ENCODE measurements around the gene STX5. TPM values are rescaled to one million over a fixed set of nuclear protein-coding genes. Genes with fewer than 3 reads are reported as not detected.
"Not testable (repeated sequence)": the region's sequence is repeated elsewhere in the genome, so short reads cannot be mapped to it uniquely, and the experiment has no call there.

Gene STX5
- total and polyA plus RNA-seq, 4 donors = 31.1 to 48.5 (median 43.4) TPM

GRCh38 chr11:62771144-62772021 is 60.5 kb downstream of the STX5 start, which contains the start of gene TAF6L:
Gene TAF6L, plus strand, starts transcription at chr11:62771396. Its CDS starts 4,388 bp downstream, at chr11:62775784.
- no peaks in the 10 kb centered on the region for H3K27me3 ChIP-seq (ENCODE audit: control insufficient read depth, insufficient read depth, low read length)
- DNase-seq (ENCODE audit: low read depth in 4 of 6, low spot score in 6 of 6) = peak; percentile 89 to 99 (median 98)
- H3K4me3 ChIP-seq (ENCODE audit: low read depth, low read length) = peak within 1 kb of the TSS; percentile 85
- 0% methylated on average over 37 of the region's 60 CpGs for WGBS (ENCODE audit: insufficient coverage)
- H3K9me3 ChIP-seq (ENCODE audit: control insufficient read depth, insufficient read depth, low read length) = no peaks in the 10 kb centered on the region
- peaks cover 27% of the 10 kb centered on the region for H3K4me1 ChIP-seq (ENCODE audit: control insufficient read depth, insufficient read depth, low read length)
- peak within 1 kb of the TSS; percentile 96 for H3K27ac ChIP-seq (ENCODE audit: low read depth, low read length)
- peaks cover 35% of the 10 kb centered on the region for H3K36me3 ChIP-seq (ENCODE audit: control insufficient read depth, insufficient read depth, low read length)

GRCh38 chr11:62770778-62771143 is 61.1 kb downstream of the STX5 start:
- Histone ChIP-seq H3K9me3 (ENCODE audit: control insufficient read depth, insufficient read depth, low read length) (no peaks in the 10 kb centered on the region), H3K27me3 (ENCODE audit: control insufficient read depth, insufficient read depth, low read length) (no peaks in the 10 kb centered on the region), H3K36me3 (ENCODE audit: control insufficient read depth, insufficient read depth, low read length) (peaks cover 35% of the 10 kb centered on the region), H3K4me3 (ENCODE audit: low read depth, low read length) (peak overlapping the region; percentile 85), H3K4me1 (ENCODE audit: control insufficient read depth, insufficient read depth, low read length) (peaks cover 27% of the 10 kb centered on the region), H3K27ac (ENCODE audit: low read depth, low read length) (peak overlapping the region; percentile 96)
- no peak for DNase-seq (ENCODE audit: low read depth in 4 of 6, low spot score in 6 of 6)
- 3% methylated on average over 11 of the region's 18 CpGs for whole genome bisulfite sequencing (ENCODE audit: insufficient coverage)

GRCh38 chr11:62760867-62761227 is 71.0 kb downstream of the STX5 start:
- no CpG with 5 or more reads among the region's 9 CpGs for WGBS (ENCODE audit: insufficient coverage)

GRCh38 chr11:62757846-62758788 is 73.7 kb downstream of the STX5 start:
- H3K27ac ChIP-seq (ENCODE audit: low read depth, low read length) = no peak overlapping the region
- no peaks in the 10 kb centered on the region for H3K9me3 ChIP-seq (ENCODE audit: control insufficient read depth, insufficient read depth, low read length)
- peaks cover 28% of the 10 kb centered on the region for H3K4me1 ChIP-seq (ENCODE audit: control insufficient read depth, insufficient read depth, low read length)
- WGBS (ENCODE audit: insufficient coverage) = 33% methylated on average over 4 of the region's 9 CpGs
- no peaks in the 10 kb centered on the region for H3K27me3 ChIP-seq (ENCODE audit: control insufficient read depth, insufficient read depth, low read length)
- H3K36me3 ChIP-seq (ENCODE audit: control insufficient read depth, insufficient read depth, low read length) = peaks cover 6% of the 10 kb centered on the region
- H3K4me3 ChIP-seq (ENCODE audit: low read depth, low read length) = no peak overlapping the region
- no peak for DNase-seq (ENCODE audit: low read depth in 4 of 6, low spot score in 6 of 6)

More at GRCh38 chr11:62760867-62761227, 71.0 kb downstream of the STX5 start:
- H3K9me3 ChIP-seq (ENCODE audit: control insufficient read depth, insufficient read depth, low read length); H3K27ac ChIP-seq (ENCODE audit: low read depth, low read length); H3K27me3 ChIP-seq (ENCODE audit: control insufficient read depth, insufficient read depth, low read length); DNase-seq (ENCODE audit: low read depth in 4 of 6, low spot score in 6 of 6): not testable (repeated sequence)
- H3K4me1 ChIP-seq (ENCODE audit: control insufficient read depth, insufficient read depth, low read length) = peaks cover 11% of the 10 kb centered on the region
- peaks cover 24% of the 10 kb centered on the region for H3K36me3 ChIP-seq (ENCODE audit: control insufficient read depth, insufficient read depth, low read length)
- peak overlapping the region; percentile 93 for H3K4me3 ChIP-seq (ENCODE audit: low read depth, low read length)

Small RNAs within 50 kb of the gene (small RNA-seq; reads per million reads assigned to genes)
- gene MIR6514 (ENCODE audit: low replicate concordance) = 0.67 reads per million, percentile 67 among the genes with 10 or more reads in this experiment
- not detected for gene RF00099 (ENCODE audit: low replicate concordance)
- gene RNU6-118P (ENCODE audit: low replicate concordance) = not detected
- not detected for gene SNORD22 (ENCODE audit: low replicate concordance)
- gene SNORD26 (ENCODE audit: low replicate concordance) = not detected
- gene SNORD27 (ENCODE audit: low replicate concordance) = not detected
- not detected for gene SNORD28 (ENCODE audit: low replicate concordance)
- 349 reads per million, percentile 99 among the genes with 10 or more reads in this experiment for gene SNORD30 (ENCODE audit: low replicate concordance)

Other genes with a start within 250 kb of the STX5 start
- gene TUT1, start 240.5 kb downstream of the STX5 start, total RNA-seq = 1 to 10 TPM; 4.3 to 9.0 TPM
- 10 to 100 TPM; 18.4 to 22.1 TPM for gene TUT1, start 240.5 kb downstream of the STX5 start, polyA plus RNA-seq (ENCODE audit: insufficient read length in 2 of 2)
- gene MTA2, start 230.2 kb downstream of the STX5 start, total RNA-seq = 10 to 100 TPM; 72.9 to 88.0 TPM
- 10 to 100 TPM; 82.1 to 91.6 TPM for gene MTA2, start 230.2 kb downstream of the STX5 start, polyA plus RNA-seq (ENCODE audit: insufficient read length in 2 of 2)
- 10 to 100 TPM; 10.5 to 30.2 TPM for gene EML3, start 219.3 kb downstream of the STX5 start, total RNA-seq
- 10 to 100 TPM; 30.3 to 46.3 TPM for gene EML3, start 219.3 kb downstream of the STX5 start, polyA plus RNA-seq (ENCODE audit: insufficient read length in 2 of 2)
- gene ROM1, start 218.8 kb downstream of the STX5 start, total RNA-seq = 10 to 100 TPM in 1 of 2 donors, 1 to 10 TPM in 1; 4.8 to 11.9 TPM
- gene ROM1, start 218.8 kb downstream of the STX5 start, polyA plus RNA-seq (ENCODE audit: insufficient read length in 2 of 2) = 10 to 100 TPM in 1 of 2 donors, 1 to 10 TPM in 1; 8.7 to 11.1 TPM
- 10 to 100 TPM; 26.6 to 40.5 TPM for gene B3GAT3, start 210.1 kb downstream of the STX5 start, total RNA-seq
- 10 to 100 TPM; 54.2 to 70.5 TPM for gene B3GAT3, start 210.1 kb downstream of the STX5 start, polyA plus RNA-seq (ENCODE audit: insufficient read length in 2 of 2)
- 100 to 1,000 TPM; 119 to 161 TPM for gene GANAB, start 185.4 kb downstream of the STX5 start, total RNA-seq
- gene GANAB, start 185.4 kb downstream of the STX5 start, polyA plus RNA-seq (ENCODE audit: insufficient read length in 2 of 2) = 100 to 1,000 TPM; 169 to 195 TPM
- gene INTS5, start 178.7 kb downstream of the STX5 start, total RNA-seq = 10 to 100 TPM; 12.0 to 14.3 TPM
- gene INTS5, start 178.7 kb downstream of the STX5 start, polyA plus RNA-seq (ENCODE audit: insufficient read length in 2 of 2) = 10 to 100 TPM; 15.5 to 17.9 TPM
- 10 to 100 TPM; 21.4 to 66.0 TPM for gene C11orf98, start 166.8 kb downstream of the STX5 start, total RNA-seq
- 10 to 100 TPM; 61.9 to 63.5 TPM for gene C11orf98, start 166.8 kb downstream of the STX5 start, polyA plus RNA-seq (ENCODE audit: insufficient read length in 2 of 2)
- gene CSKMT, start 166.7 kb downstream of the STX5 start, total RNA-seq = 10 to 100 TPM in 1 of 2 donors, 1 to 10 TPM in 1; 6.0 to 13.7 TPM
- gene CSKMT, start 166.7 kb downstream of the STX5 start, polyA plus RNA-seq (ENCODE audit: insufficient read length in 2 of 2) = 1 to 10 TPM; 8.1 to 9.6 TPM
- 10 to 100 TPM in 1 of 2 donors, 1 to 10 TPM in 1; 5.4 to 15.2 TPM for gene UQCC3, start 160.4 kb downstream of the STX5 start, total RNA-seq
- 10 to 100 TPM; 13.7 to 14.3 TPM for gene UQCC3, start 160.4 kb downstream of the STX5 start, polyA plus RNA-seq (ENCODE audit: insufficient read length in 2 of 2)
- 1 to 10 TPM; 2.9 to 6.1 TPM for gene LBHD1, start 159.8 kb downstream of the STX5 start, total RNA-seq
- gene LBHD1, start 159.8 kb downstream of the STX5 start, polyA plus RNA-seq (ENCODE audit: insufficient read length in 2 of 2) = 10 to 100 TPM in 1 of 2 donors, 1 to 10 TPM in 1; 7.5 to 10.2 TPM
- gene UBXN1, start 153.0 kb downstream of the STX5 start, total RNA-seq = 10 to 100 TPM; 32.0 to 89.6 TPM
- 100 to 1,000 TPM; 141 to 148 TPM for gene UBXN1, start 153.0 kb downstream of the STX5 start, polyA plus RNA-seq (ENCODE audit: insufficient read length in 2 of 2)
- gene LRRN4CL, start 142.5 kb downstream of the STX5 start, total RNA-seq = 10 to 100 TPM in 1 of 2 donors, 1 to 10 TPM in 1; 3.2 to 15.0 TPM
- 1 to 10 TPM in 1 of 2 donors, under 1 TPM in 1; 0.40 to 3.2 TPM for gene LRRN4CL, start 142.5 kb downstream of the STX5 start, polyA plus RNA-seq (ENCODE audit: insufficient read length in 2 of 2)
- 100 to 1,000 TPM; 147 to 179 TPM for gene BSCL2, start 124.6 kb downstream of the STX5 start, total RNA-seq
- 100 to 1,000 TPM; 224 to 261 TPM for gene BSCL2, start 124.6 kb downstream of the STX5 start, polyA plus RNA-seq (ENCODE audit: insufficient read length in 2 of 2)
- 10 to 100 TPM; 25.6 to 54.8 TPM for gene GNG3, start 124.4 kb downstream of the STX5 start, total RNA-seq
- gene GNG3, start 124.4 kb downstream of the STX5 start, polyA plus RNA-seq (ENCODE audit: insufficient read length in 2 of 2) = 100 to 1,000 TPM; 288 to 295 TPM
- gene HNRNPUL2, start 104.6 kb downstream of the STX5 start, total RNA-seq = 10 to 100 TPM; 15.3 to 32.6 TPM
- 10 to 100 TPM; 62.8 to 69.3 TPM for gene HNRNPUL2, start 104.6 kb downstream of the STX5 start, polyA plus RNA-seq (ENCODE audit: insufficient read length in 2 of 2)
- 10 to 100 TPM; 30.7 to 40.9 TPM for gene TTC9C, start 103.6 kb downstream of the STX5 start, total RNA-seq
- gene TTC9C, start 103.6 kb downstream of the STX5 start, polyA plus RNA-seq (ENCODE audit: insufficient read length in 2 of 2) = 10 to 100 TPM; 34.8 to 47.5 TPM
- gene ZBTB3, start 77.9 kb downstream of the STX5 start, total RNA-seq = 10 to 100 TPM; 11.7 to 15.3 TPM
- 10 to 100 TPM in 1 of 2 donors, 1 to 10 TPM in 1; 6.8 to 11.6 TPM for gene ZBTB3, start 77.9 kb downstream of the STX5 start, polyA plus RNA-seq (ENCODE audit: insufficient read length in 2 of 2)
- 100 to 1,000 TPM in 1 of 2 donors, 10 to 100 TPM in 1; 80.1 to 178 TPM for gene POLR2G, start 70.5 kb downstream of the STX5 start, total RNA-seq
- gene POLR2G, start 70.5 kb downstream of the STX5 start, polyA plus RNA-seq (ENCODE audit: insufficient read length in 2 of 2) = 100 to 1,000 TPM; 145 to 152 TPM
- 10 to 100 TPM; 14.4 to 29.5 TPM for gene TAF6L, start 60.7 kb downstream of the STX5 start, total RNA-seq
- gene TAF6L, start 60.7 kb downstream of the STX5 start, polyA plus RNA-seq (ENCODE audit: insufficient read length in 2 of 2) = 10 to 100 TPM; 27.1 to 37.6 TPM
- 10 to 100 TPM; 22.7 to 57.9 TPM for gene TMEM179B, start 44.6 kb downstream of the STX5 start, total RNA-seq
- 10 to 100 TPM; 44.0 to 57.2 TPM for gene TMEM179B, start 44.6 kb downstream of the STX5 start, polyA plus RNA-seq (ENCODE audit: insufficient read length in 2 of 2)
- gene TMEM223, start 40.0 kb downstream of the STX5 start, total RNA-seq = 10 to 100 TPM; 12.3 to 24.0 TPM
- 10 to 100 TPM; 23.2 to 25.5 TPM for gene TMEM223, start 40.0 kb downstream of the STX5 start, polyA plus RNA-seq (ENCODE audit: insufficient read length in 2 of 2)
- 10 to 100 TPM; 32.2 to 46.2 TPM for gene NXF1, start 26.6 kb downstream of the STX5 start, total RNA-seq
- gene NXF1, start 26.6 kb downstream of the STX5 start, polyA plus RNA-seq (ENCODE audit: insufficient read length in 2 of 2) = 100 to 1,000 TPM in 1 of 2 donors, 10 to 100 TPM in 1; 89.7 to 106 TPM
- gene TEX54, start 790 bp upstream of the STX5 start, total RNA-seq = not detected
- gene TEX54, start 790 bp upstream of the STX5 start, polyA plus RNA-seq (ENCODE audit: insufficient read length in 2 of 2) = under 1 TPM in 1 of 2 donors, not detected in 1; 0.57 TPM
- 10 to 100 TPM; 25.5 to 42.6 TPM for gene WDR74, start 7.5 kb upstream of the STX5 start, total RNA-seq
- 10 to 100 TPM; 34.4 to 45.5 TPM for gene WDR74, start 7.5 kb upstream of the STX5 start, polyA plus RNA-seq (ENCODE audit: insufficient read length in 2 of 2)
- 100 to 1,000 TPM; 170 to 372 TPM for gene SLC3A2, start 48.8 kb upstream of the STX5 start, total RNA-seq
- gene SLC3A2, start 48.8 kb upstream of the STX5 start, polyA plus RNA-seq (ENCODE audit: insufficient read length in 2 of 2) = 100 to 1,000 TPM; 180 to 243 TPM
- 1 to 10 TPM in 1 of 2 donors, under 1 TPM in 1; 0.89 to 4.4 TPM for gene CHRM1, start 89.3 kb upstream of the STX5 start, total RNA-seq
- 1 to 10 TPM; 1.2 to 3.1 TPM for gene CHRM1, start 89.3 kb upstream of the STX5 start, polyA plus RNA-seq (ENCODE audit: insufficient read length in 2 of 2)
- gene SLC22A6, start 152.9 kb upstream of the STX5 start, total RNA-seq = 100 to 1,000 TPM in 1 of 2 donors, 10 to 100 TPM in 1; 25.0 to 340 TPM
- gene SLC22A6, start 152.9 kb upstream of the STX5 start, polyA plus RNA-seq (ENCODE audit: insufficient read length in 2 of 2) = 10 to 100 TPM; 12.2 to 81.1 TPM
- 10 to 100 TPM; 13.3 to 95.5 TPM for gene SLC22A8, start 183.8 kb upstream of the STX5 start, total RNA-seq
- gene SLC22A8, start 183.8 kb upstream of the STX5 start, polyA plus RNA-seq (ENCODE audit: insufficient read length in 2 of 2) = 10 to 100 TPM in 1 of 2 donors, under 1 TPM in 1; 0.46 to 44.7 TPM